Stimulated activated CD4-positive, alpha-beta T cell treated with anti-CD3 and anti-CD28 coated beads, Interleukin-1b, Interleukin-23, amount 100 ng/mL, for 48 hours (primary cell): ENCODE measurements around the gene VSIG10L2.
A peak's percentile ranks its signal among the peaks of the same experiment; 100 is the strongest.
"Not testable (repeated sequence)": the region's sequence is repeated elsewhere in the genome, so short reads cannot be mapped to it uniquely, and the experiment has no call there.

Experiments
- DNase-seq: peaks from one replicate; pipeline ENCODE4 v3.0.0-alpha.2; 2020

Gene VSIG10L2

GRCh38 chr11:125974284-125974683 lies 28.4 kb downstream of the VSIG10L2 start:
- DNase-seq, result no peak

- no peak for DNase-seq
Measured at GRCh38 chr11:125975634-125976033, 29.8 kb downstream of the VSIG10L2 start.

- no peak for DNase-seq
Measured at GRCh38 chr11:125976156-125976555, 30.3 kb downstream of the VSIG10L2 start.

GRCh38 chr11:125977333-125977732 lies 31.5 kb downstream of the VSIG10L2 start:
- no peak for DNase-seq

GRCh38 chr11:125978181-125978716 lies 32.4 kb downstream of the VSIG10L2 start:
- DNase-seq, result no peak

- no peak for DNase-seq
Measured at GRCh38 chr11:125978778-125979407, 33.0 kb downstream of the VSIG10L2 start.

GRCh38 chr11:125979511-125979910 lies 33.7 kb downstream of the VSIG10L2 start:
- DNase-seq, result no peak

GRCh38 chr11:125980436-125980835 lies 34.6 kb downstream of the VSIG10L2 start:
- no peak for DNase-seq

- DNase-seq, result no peak
Measured at GRCh38 chr11:125982348-125982730, 36.5 kb downstream of the VSIG10L2 start.

- not testable (repeated sequence) for DNase-seq
Measured at GRCh38 chr11:125985956-125986355, 40.1 kb downstream of the VSIG10L2 start.

GRCh38 chr11:125987066-125987641 lies 41.3 kb downstream of the VSIG10L2 start:
- DNase-seq, result no peak

GRCh38 chr11:125990244-125990643 lies 44.4 kb downstream of the VSIG10L2 start:
- peak; percentile 22 for DNase-seq

- no peak for DNase-seq
Measured at GRCh38 chr11:125992893-125993292, 47.0 kb downstream of the VSIG10L2 start.

- DNase-seq, result no peak
Measured at GRCh38 chr11:125994509-125994908, 48.7 kb downstream of the VSIG10L2 start.

- peak; percentile 69 for DNase-seq
Measured at GRCh38 chr11:125995313-125995712, 49.5 kb downstream of the VSIG10L2 start.

GRCh38 chr11:125998267-125998666 lies 52.4 kb downstream of the VSIG10L2 start:
- DNase-seq, result no peak

GRCh38 chr11:125999234-125999880 lies 53.5 kb downstream of the VSIG10L2 start:
- no peak for DNase-seq

- no peak for DNase-seq
Measured at GRCh38 chr11:126002181-126002580, 56.3 kb downstream of the VSIG10L2 start.
